ENCODE measurements around the gene AP2B1.

DNA sequence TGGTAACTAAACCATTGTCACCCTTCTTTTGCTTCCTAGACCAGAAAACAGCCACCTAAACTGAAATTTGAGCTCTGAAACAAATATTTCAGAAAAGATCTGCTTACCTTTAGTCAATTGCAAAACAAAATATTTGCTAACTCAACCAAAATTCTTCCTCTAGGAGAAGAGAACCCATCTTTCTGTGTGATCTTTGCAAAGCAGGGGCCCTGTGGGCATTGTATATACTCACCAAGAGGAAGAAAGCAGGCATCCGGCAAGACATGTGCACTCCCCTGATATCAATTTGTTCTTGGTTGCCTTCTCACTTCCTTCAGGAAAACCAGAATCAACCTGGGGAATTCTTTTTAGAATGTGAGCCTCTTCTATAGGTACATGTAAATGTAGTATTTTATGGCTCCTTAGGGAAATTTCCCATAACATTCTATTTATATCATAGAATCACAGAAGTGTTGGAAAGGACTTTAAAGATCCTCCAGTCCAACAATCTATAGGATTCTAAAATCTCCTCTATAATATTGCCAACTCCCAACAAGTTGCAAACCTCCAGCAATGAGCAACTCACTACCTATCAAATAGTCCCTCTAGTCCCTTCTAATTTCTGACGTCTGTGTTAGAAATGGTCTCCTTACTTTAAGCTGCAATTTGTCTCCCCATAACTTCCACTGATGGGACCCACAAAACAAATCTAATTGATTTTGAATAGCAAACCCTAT lies 27.5 kb upstream of the AP2B1 start:
- TF ChIP-seq CTCF (IDR thresholded peaks at IDR 0.05; ENCODE audit: low read depth, low read length) (no peak), EZH2phosphoT487 (IDR thresholded peaks at IDR 0.05; ENCODE audit: low read depth) (no peak)

Data from OCI-LY3 (cell line).